Osteoblast (primary cell): ENCODE results near the gene FRMD6. TPM values are rescaled to one million over a fixed set of nuclear protein-coding genes. Genes with fewer than 3 reads are reported as not detected.

Source experiments
- DNase-seq: peaks from one replicate; pipeline ENCODE4 v3.0.0; 2011; ENCODE audit warnings: low spot score, mixed read lengths; ENCODE audit not compliant: insufficient read length; ENCODE audit errors: missing footprints
- H2AFZ ChIP-seq: 2 replicates; pipeline ENCODE4 v1.6.0; 2011; ENCODE audit warnings: mild to moderate bottlenecking, low read length
- H3K27ac ChIP-seq: 2 replicates; pipeline ENCODE4 v1.5.1; 2011; ENCODE audit warnings: mild to moderate bottlenecking, low read depth, low read length, moderate library complexity
- H3K27me3 ChIP-seq: 2 replicates; pipeline ENCODE4 v1.6.0; 2012; ENCODE audit warnings: mild to moderate bottlenecking, control low read depth, inconsistent platforms, low read length, moderate library complexity; ENCODE audit not compliant: insufficient read depth
- H3K36me3 ChIP-seq: 2 replicates; pipeline ENCODE4 v1.5.1; 2011; ENCODE audit warnings: mild to moderate bottlenecking, low read length, control low read depth, moderate library complexity; ENCODE audit not compliant: insufficient read depth
- H3K4me1 ChIP-seq: 2 replicates; pipeline ENCODE4 v1.5.1; 2011; ENCODE audit warnings: mild to moderate bottlenecking, low read length, control low read depth, moderate library complexity; ENCODE audit not compliant: insufficient read depth
- H3K4me2 ChIP-seq: 2 replicates; pipeline ENCODE4 v1.6.0; 2011; ENCODE audit warnings: mild to moderate bottlenecking, low read length; ENCODE audit not compliant: insufficient read depth
- H3K4me3 ChIP-seq: fragments of 200-600 bp; sonication (generic); 3 replicates; pipeline ENCODE4 v1.5.1; 2012; ENCODE audit warnings: mild to moderate bottlenecking, low read length, inconsistent platforms; ENCODE audit not compliant: insufficient read depth
- H3K79me2 ChIP-seq: 2 replicates; pipeline ENCODE4 v1.6.0; 2012; ENCODE audit warnings: mild to moderate bottlenecking, low read length, control low read depth, inconsistent platforms; ENCODE audit not compliant: insufficient read depth
- H3K9me3 ChIP-seq: 2 replicates; pipeline ENCODE4 v1.5.1; 2011; ENCODE audit warnings: low read depth, low read length, control low read depth
- H4K20me1 ChIP-seq: 2 replicates; pipeline ENCODE4 v1.6.0; 2012; ENCODE audit warnings: mild to moderate bottlenecking, low read length, control low read depth; ENCODE audit not compliant: insufficient read depth
- CTCF ChIP-seq: IDR thresholded peaks from 2 replicates; pipeline ENCODE4 v1.5.1; 2011; ENCODE audit warnings: mild to moderate bottlenecking, low read depth, low read length, moderate library complexity; ENCODE audit errors: extremely low read depth
- total RNA-seq: library from RNA; depleted of rRNA; stranded (reverse); fragments of >200 nt; gene quantifications from 2 replicates; pipeline ENCODE4 v1.2.3, GENCODE V29; 2012

The FRMD6 gene
- total RNA-seq, 1 donor = 584 TPM

- H3K27ac ChIP-seq = peak overlapping the region; percentile 88
- H3K4me1 ChIP-seq = peaks cover 42% of the 10 kb centered on the region
- peak overlapping the region; percentile 86 for H3K4me2 ChIP-seq
- no peak overlapping the region for H2AFZ ChIP-seq
- no peaks in the 10 kb centered on the region for H3K9me3 ChIP-seq
- TF ChIP-seq CTCF = no peak
- H3K27me3 ChIP-seq = no peaks in the 10 kb centered on the region
- H3K79me2 ChIP-seq = peaks cover 94% of the 10 kb centered on the region
- H3K36me3 ChIP-seq = peaks cover 16% of the 10 kb centered on the region
- H3K4me3 ChIP-seq = peak overlapping the region; percentile 97
- H4K20me1 ChIP-seq = peaks cover 43% of the 10 kb centered on the region
- DNase-seq = peak; percentile 64
Measured at GRCh38 chr14:51652168-51653078, 713 bp downstream of the FRMD6 start.

GRCh38 chr14:51653079-51653774 lies 1.5 kb downstream of the FRMD6 start:
- Histone ChIP-seq H3K27me3 (no peaks in the 10 kb centered on the region), H3K4me3 (peak overlapping the region; percentile 97), H3K79me2 (peaks cover 96% of the 10 kb centered on the region), H3K27ac (peak overlapping the region; percentile 88), H3K4me1 (peaks cover 48% of the 10 kb centered on the region), H3K4me2 (peak overlapping the region; percentile 86), H3K9me3 (no peaks in the 10 kb centered on the region), H3K36me3 (peaks cover 20% of the 10 kb centered on the region), H2AFZ (no peak overlapping the region), H4K20me1 (peaks cover 51% of the 10 kb centered on the region)
- TF ChIP-seq CTCF = peak; percentile 47
- DNase-seq = no peak

- no peaks in the 10 kb centered on the region for H3K27me3 ChIP-seq
- peaks cover 24% of the 10 kb centered on the region for H3K36me3 ChIP-seq
- H3K9me3 ChIP-seq = no peaks in the 10 kb centered on the region
- H3K27ac ChIP-seq = peak overlapping the region; percentile 88
- peaks cover 44% of the 10 kb centered on the region for H3K4me1 ChIP-seq
- H2AFZ ChIP-seq = no peak overlapping the region
- H3K79me2 ChIP-seq = peaks cover 96% of the 10 kb centered on the region
- H3K4me3 ChIP-seq = peak overlapping the region; percentile 97
- peak overlapping the region; percentile 86 for H3K4me2 ChIP-seq
- TF ChIP-seq CTCF = no peak
- DNase-seq = peak; percentile 73
- peaks cover 57% of the 10 kb centered on the region for H4K20me1 ChIP-seq
Measured at GRCh38 chr14:51653775-51654532, 2.2 kb downstream of the FRMD6 start.
